Sigmoid colon (tissue), 7 donors: Measurements from ENCODE around the gene TMEM86A. TPM values are rescaled to one million over a fixed set of nuclear protein-coding genes. Genes with fewer than 3 reads are reported as not detected.

Experiments used
- DNase-seq: peaks from one replicate; pipeline ENCODE4 v3.0.0-alpha.2; 2019
- H3K27ac ChIP-seq, 4 donors: fragments of 200-600 bp; sonication (generic); one replicate each; pipeline ENCODE4 v1.5.1; 2016 to 2019; ENCODE audit warnings: mild to moderate bottlenecking in 1 of 4
- H3K27me3 ChIP-seq, 3 donors: fragments of 200-600 bp; sonication (generic); one replicate each; pipeline ENCODE4 v1.5.1; 2019; ENCODE audit warnings: mild to moderate bottlenecking in 1 of 3
- H3K36me3 ChIP-seq, 4 donors: fragments of 200-600 bp; sonication (generic); one replicate each; pipeline ENCODE4 v1.5.1; 2016 to 2019
- H3K4me1 ChIP-seq, 4 donors: fragments of 200-600 bp; sonication (generic); one replicate each; pipeline ENCODE4 v1.5.1; 2017 to 2019
- H3K4me3 ChIP-seq, 4 donors: fragments of 200-600 bp; sonication (generic); one replicate each; pipeline ENCODE4 v1.5.1; 2017 to 2019; ENCODE audit warnings: mild to moderate bottlenecking in 2 of 4, moderate library complexity in 1 of 4
- H3K9me3 ChIP-seq, 4 donors: fragments of 200-600 bp in 3 of 4; sonication (generic) in 3 of 4; one replicate each; pipeline versions ENCODE4 v1.5.1 to v1.6.1; 2013 to 2019
- CTCF ChIP-seq, 4 experiments: fragments of 450-650 bp in 3 of 4; fragments of 200-600 bp in 1 of 4; IDR thresholded peaks; one replicate each; pipeline ENCODE4 v1.5.1; 2016 to 2019; ENCODE audit warnings: antibody characterized with exemption in 4 of 4, mild to moderate bottlenecking in 3 of 4, moderate library complexity in 2 of 4
- EP300 ChIP-seq, 4 donors: sonication (generic); formaldehyde crosslinking; IDR thresholded peaks; one replicate each; pipeline ENCODE4 v1.6.1; 2017; ENCODE audit warnings: antibody characterized with exemption in 4 of 4
- POLR2A ChIP-seq, 2 donors: fragments of 450-650 bp; IDR thresholded peaks; one replicate each; pipeline ENCODE4 v1.6.1; 2016; ENCODE audit warnings: antibody characterized with exemption in 2 of 2, mild to moderate bottlenecking in 2 of 2, moderate library complexity in 2 of 2
- POLR2AphosphoS5 ChIP-seq, 4 donors: sonication (generic); formaldehyde crosslinking; IDR thresholded peaks; one replicate each; pipeline ENCODE4 v1.6.1; 2017; ENCODE audit warnings: antibody characterized with exemption in 4 of 4
- WGBS, 2 donors: extraction: QIAGEN DNeasy Blood & Tissue Kit; methylation state at CpG; one replicate each; pipeline ENCODE4 v1.1.7; 2013; 5-methylcytosine and 5-hydroxymethylcytosine counted together
- intact Hi-C: fragments of 100-400 bp; cut with DNase I; formaldehyde crosslinking; loops from one replicate; pipeline ENCODE4 v1.15.1; 2023
- polyA plus RNA-seq, 3 donors: library from polyadenylated mRNA; stranded (reverse); fragments of 200-250 nt; gene quantifications; one replicate each; pipeline ENCODE4 v1.2.3, GENCODE V29; 2013
- total RNA-seq, 4 donors: library from RNA; depleted of rRNA; stranded (reverse); fragments of >200 nt; gene quantifications; one replicate each; pipeline ENCODE4 v1.1.0, GENCODE V29; 2016
- donor health status: healthy with polysubstance abuse.
- donor health status: Bipolar disorder and iron deficiency.
- donor health status: healthy.

Gene TMEM86A
- total and polyA plus RNA-seq, 7 donors = 1.7 to 5.3 (median 3.7) TPM

GRCh38 chr11:18706330-18707243, 8.0 kb downstream of the TMEM86A start:
- Histone ChIP-seq H3K36me3 (peaks cover 0 to 13% (median 1%) of the 10 kb centered on the region in 4 donors), H3K4me1 (peaks cover 0 to 33% (median 24%) of the 10 kb centered on the region in 4 donors), H3K9me3 (no peaks in the 10 kb centered on the region), H3K27me3 (no peaks in the 10 kb centered on the region), H3K4me3 (peak overlapping the region; percentile 41 to 67 (median 58)), H3K27ac (peak overlapping the region; percentile 74 to 78 (median 74))
- 4 to 6% methylated on average over 34 of the region's 34 CpGs for WGBS, 2 donors
- TF ChIP-seq POLR2AphosphoS5 (IDR thresholded peaks at IDR 0.05) = peak in 3 of 4 donors; percentile 4 to 5 (median 4)
- TF ChIP-seq POLR2A (IDR thresholded peaks at IDR 0.05) = no peak
- intact Hi-C loops = loop anchor here (5.0 kb wide), 1 partner anchor 119 kb away; the partner anchor contains the start of gene UEVLD
- DNase-seq = peak; percentile 82

- peaks cover 0 to 33% (median 24%) of the 10 kb centered on the region in 4 donors for H3K4me1 ChIP-seq
- no peak for TF ChIP-seq EP300 (IDR thresholded peaks at IDR 0.05)
- TF ChIP-seq POLR2AphosphoS5 (IDR thresholded peaks at IDR 0.05) = no peak
- TF ChIP-seq POLR2A (IDR thresholded peaks at IDR 0.05) = no peak
- TF ChIP-seq CTCF (IDR thresholded peaks at IDR 0.05) = no peak
- no peaks in the 10 kb centered on the region for H3K9me3 ChIP-seq
- H3K27me3 ChIP-seq = no peaks in the 10 kb centered on the region
- H3K4me3 ChIP-seq = no peak overlapping the region
- no peak for DNase-seq
- no peak overlapping the region for H3K27ac ChIP-seq
- intact Hi-C loops = loop anchor here (5.0 kb wide), 1 partner anchor 121 kb away; the partner anchor contains the start of gene UEVLD
- 93 to 94% methylated on average over 12 of the region's 12 CpGs for WGBS, 2 donors
- peaks cover 0 to under 1% (median 0%) of the 10 kb centered on the region in 4 donors for H3K36me3 ChIP-seq
Observed at GRCh38 chr11:18707811-18708340, 9.3 kb downstream of the TMEM86A start.

- H3K27ac ChIP-seq = no peak overlapping the region
- H3K36me3 ChIP-seq = no peaks in the 10 kb centered on the region
- 95 to 96% methylated on average over 4 of the region's 4 CpGs for WGBS, 2 donors
- H3K9me3 ChIP-seq = no peaks in the 10 kb centered on the region
- intact Hi-C loops = loop anchor here (5.0 kb wide), 1 partner anchor 122 kb away; the partner anchor contains the start of gene UEVLD
- H3K4me3 ChIP-seq = no peak overlapping the region
- TF ChIP-seq EP300 (IDR thresholded peaks at IDR 0.05) (no peak), POLR2A (IDR thresholded peaks at IDR 0.05) (no peak), CTCF (IDR thresholded peaks at IDR 0.05) (no peak), POLR2AphosphoS5 (IDR thresholded peaks at IDR 0.05) (no peak)
- H3K27me3 ChIP-seq = no peaks in the 10 kb centered on the region
- no peak for DNase-seq
- H3K4me1 ChIP-seq = peaks cover 0 to 26% (median 23%) of the 10 kb centered on the region in 4 donors
Observed at GRCh38 chr11:18709414-18709813, 10.8 kb downstream of the TMEM86A start.

- Histone ChIP-seq H3K9me3 (no peaks in the 10 kb centered on the region), H3K4me3 (no peak overlapping the region), H3K4me1 (peaks cover 0 to 15% (median 13%) of the 10 kb centered on the region in 4 donors), H3K27ac (no peak overlapping the region), H3K36me3 (no peaks in the 10 kb centered on the region), H3K27me3 (no peaks in the 10 kb centered on the region)
- 82 to 89% methylated on average over 5 of the region's 5 CpGs for WGBS, 2 donors
- intact Hi-C loops = no loop called here
- DNase-seq = no peak
- TF ChIP-seq POLR2AphosphoS5 (IDR thresholded peaks at IDR 0.05) (no peak), POLR2A (IDR thresholded peaks at IDR 0.05) (no peak), EP300 (IDR thresholded peaks at IDR 0.05) (no peak), CTCF (IDR thresholded peaks at IDR 0.05) (no peak)
Observed at GRCh38 chr11:18710545-18710944, 12.0 kb downstream of the TMEM86A start.
